8988T (cell line): ENCODE results near the gene NABP2.
"Not testable (repeated sequence)": the region's sequence is repeated elsewhere in the genome, so short reads cannot be mapped to it uniquely, and the experiment has no call there.

Experiments
- DNase-seq: peaks from one replicate; pipeline ENCODE4 v3.0.0; 2011

The NABP2 gene

DNA sequence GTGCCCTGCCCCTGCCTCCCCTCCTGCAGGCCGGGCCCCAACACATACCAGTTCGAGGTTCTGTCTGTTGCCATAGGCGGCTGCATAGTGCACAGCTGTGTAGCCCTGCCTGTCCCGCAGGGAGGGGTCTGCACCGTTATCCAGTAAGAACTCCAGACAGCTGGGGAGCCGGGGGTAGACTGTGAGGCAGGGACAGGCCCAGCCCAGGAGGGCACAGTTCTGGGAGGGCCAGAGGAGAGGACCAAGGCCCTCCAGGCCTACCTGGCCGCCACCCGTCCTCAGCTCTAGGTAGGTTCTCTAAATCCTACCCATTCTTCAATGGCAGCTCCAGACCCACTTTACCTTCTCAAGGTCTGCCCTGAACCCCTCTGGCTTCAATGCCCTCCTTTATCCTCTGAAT, 24.6 kb downstream of the NABP2 start:
- DNase-seq, result no peak

DNA sequence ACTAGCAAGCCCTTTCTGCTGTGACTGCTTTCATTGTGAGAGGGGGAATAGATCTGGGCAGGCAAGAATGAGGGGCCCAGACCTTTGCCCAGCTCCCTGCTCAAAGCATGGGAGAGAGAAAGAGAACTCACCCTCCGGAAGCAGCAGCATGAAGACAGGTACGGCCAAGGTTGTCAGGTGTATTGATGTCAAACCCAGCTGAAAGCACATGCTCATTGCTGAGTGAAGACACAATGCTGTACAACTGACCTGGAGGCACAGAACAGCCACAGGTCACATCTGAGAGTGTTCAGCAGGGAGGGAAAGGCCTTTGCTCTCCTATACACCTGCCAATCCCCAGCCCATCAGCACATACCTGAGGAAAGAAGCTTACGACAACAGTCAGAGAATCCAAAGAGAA, 28.5 kb downstream of the NABP2 start:
- DNase-seq, result no peak

DNA sequence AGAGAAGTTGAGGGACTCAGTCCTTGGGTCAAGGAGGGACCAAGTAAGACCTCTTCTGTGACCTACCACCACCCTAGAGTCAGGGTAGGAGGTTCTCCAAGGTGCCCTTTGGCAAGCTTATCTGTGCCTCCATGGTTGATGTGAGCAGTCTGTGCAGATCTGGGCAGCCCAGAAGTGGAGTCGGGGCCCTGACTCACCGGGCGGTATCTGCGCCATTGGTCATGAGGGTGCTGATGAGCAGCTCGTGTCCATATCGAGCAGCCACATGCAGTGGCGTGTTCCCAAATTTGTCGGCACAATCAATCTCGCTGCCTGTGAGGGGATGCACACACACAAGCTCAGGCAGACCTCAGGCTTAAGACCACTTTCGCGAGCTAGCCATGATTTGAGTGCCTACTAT, 28.9 kb downstream of the NABP2 start:
- DNase-seq, result no peak

DNA sequence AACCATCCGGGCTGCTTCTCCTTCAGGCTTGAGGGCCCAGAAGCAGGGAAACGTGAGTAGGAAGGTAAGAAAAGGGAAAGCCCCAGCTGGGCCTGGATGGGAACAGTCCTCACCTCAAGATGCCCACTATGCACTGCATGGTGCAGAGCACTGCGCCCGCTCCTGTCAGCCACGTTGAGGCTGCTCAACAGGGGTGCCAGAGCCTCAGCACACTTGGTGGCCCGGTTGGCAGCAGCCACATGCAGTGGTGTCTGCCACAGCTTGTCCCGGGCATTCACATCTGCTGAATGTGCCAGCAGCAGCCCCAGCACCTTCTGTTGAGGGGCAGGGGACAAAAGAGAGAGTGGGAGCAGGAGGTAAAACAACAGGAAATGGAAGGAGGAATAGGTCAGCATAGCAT, 31.5 kb downstream of the NABP2 start:
- no peak for DNase-seq

DNA sequence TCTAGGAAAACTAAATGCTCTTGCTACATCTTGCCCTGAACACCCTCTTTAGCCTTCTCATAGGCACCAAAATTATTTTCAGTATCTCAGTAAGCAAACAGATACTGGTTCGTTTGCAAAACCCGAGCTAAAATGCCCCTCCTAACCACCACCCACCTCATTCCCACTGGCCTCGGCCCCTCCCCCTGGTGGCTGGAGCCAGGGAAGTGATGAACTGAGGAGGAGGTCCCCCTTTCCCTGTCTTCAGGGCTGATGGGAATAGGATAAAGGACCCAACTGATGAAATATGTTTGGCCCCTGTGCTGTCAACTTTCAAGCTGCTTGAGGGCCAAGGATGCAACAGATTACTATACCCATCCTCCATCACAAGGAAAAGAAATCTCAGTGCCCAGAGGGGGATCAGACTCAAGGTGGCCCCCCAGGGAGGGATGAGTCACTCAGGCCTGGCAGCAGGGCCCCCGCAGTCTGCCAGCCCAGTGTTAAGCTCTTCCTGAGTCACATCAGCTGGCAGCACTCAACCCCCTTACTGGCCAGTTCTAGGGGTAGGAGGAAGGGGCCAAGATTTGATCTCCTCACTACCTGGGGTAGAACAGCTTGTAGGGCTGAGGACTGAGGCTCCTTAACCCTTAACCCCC, 32.3 kb downstream of the NABP2 start:
- DNase-seq, result no peak

DNA sequence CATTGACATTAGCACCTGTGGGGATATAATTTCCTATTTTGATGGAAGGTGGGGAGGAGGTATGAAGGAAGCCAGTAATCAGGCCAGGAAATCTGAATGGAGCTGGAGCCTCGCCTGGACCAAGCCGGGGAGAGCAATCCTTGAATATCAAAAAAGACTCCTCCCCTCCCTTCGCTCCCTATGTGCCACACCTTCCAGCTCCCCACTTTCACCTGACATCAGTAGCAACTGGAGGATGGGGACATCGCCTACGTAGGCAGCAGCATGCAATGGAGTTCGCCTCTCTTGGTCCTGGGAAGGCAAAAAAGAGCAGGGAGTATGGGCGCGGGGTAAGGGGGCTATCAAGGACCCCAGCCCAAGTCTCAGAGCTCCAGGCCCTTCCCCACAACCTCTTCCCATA, 32.9 kb downstream of the NABP2 start:
- no peak for DNase-seq

DNA sequence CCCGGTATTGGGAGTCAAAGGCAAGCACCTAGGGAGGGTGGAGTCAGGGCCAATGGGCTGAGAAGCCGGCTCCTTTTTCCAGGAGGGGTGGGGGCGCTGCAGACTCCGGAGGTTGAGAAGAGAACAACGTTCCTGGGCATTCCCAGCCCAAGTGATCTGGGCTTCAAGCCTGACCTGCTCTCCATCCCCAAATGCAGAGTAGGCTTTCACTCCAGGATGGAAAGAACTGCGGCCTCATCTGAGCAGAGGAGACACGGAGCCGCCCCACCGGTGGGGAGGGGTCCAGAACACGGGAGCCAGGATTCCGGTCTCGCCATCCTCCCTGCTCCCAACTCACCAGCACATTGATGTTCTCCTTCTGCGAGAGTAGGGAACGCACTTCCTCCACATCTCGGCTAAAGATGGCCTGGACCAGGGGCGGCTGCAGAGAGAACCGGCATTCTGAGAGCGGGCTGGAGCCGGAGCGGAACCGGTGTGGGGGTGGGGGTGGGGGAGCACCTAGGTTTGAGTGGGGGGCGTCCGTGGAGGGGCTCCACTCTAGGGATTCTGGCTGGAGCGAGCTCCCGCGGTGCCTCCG, 33.4 kb downstream of the NABP2 start:
- peak; percentile 69 for DNase-seq

DNA sequence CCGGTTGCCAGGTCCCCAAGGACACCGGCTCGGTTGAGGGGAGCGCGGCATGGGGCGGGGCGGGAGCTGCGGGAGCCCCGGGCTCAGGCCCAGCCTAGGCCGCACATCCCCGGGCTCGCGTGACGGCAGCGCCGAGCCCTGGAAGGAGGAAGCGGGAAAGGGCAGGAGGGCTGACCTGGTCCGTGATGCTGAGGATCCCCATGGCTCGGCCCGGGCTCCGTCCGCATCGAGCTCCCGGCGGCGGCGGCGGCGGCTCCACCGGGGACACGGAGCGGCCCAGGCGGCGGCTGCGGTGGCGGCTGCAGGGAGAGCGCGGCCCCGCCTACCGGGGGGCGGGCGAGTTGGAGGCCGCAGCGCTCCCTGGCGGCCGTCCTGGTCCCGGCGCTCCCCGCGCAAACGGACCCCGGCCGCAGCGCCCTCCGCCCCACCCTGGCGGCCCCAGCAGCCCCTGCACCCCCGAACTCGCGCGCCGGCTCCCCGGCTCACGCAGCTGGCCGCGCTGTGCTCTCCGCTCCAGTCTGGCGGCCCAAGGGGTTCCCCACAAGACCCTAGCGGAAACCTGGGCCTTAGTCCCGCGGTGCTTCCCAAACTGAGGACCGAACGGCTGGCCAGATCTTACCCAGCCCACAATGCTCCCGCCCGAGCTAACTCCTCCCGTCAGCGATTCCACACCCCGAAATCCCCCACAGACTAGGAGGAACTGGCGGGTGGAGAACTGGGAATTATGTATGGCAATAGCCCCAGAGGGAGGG, 34.1 kb downstream of the NABP2 start, which contains the start of gene ANKRD52:
TSS of gene ANKRD52 (minus strand) at position 317 of the 752 bp plus-strand sequence. CDS start at position 202, 115 bp downstream.
- peak; percentile 92 for DNase-seq

DNA sequence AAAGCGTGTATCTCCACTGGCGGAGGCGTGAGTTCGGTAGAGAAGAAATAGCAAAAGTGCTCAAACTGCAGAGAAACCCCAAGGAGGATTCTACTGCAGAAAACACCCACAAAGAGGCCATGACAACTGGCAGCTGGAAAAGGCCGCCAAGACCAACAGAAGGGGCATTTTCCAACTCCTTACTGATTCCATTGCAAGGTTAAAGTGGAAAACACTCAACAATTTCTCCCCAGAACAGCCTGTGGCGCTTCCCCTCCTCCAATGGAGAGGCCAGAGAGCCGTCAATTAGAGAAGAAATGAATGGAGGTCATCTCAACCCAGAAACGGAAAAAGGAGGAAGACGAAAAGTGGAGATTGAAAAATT, 34.7 kb downstream of the NABP2 start:
- DNase-seq, result no peak

DNA sequence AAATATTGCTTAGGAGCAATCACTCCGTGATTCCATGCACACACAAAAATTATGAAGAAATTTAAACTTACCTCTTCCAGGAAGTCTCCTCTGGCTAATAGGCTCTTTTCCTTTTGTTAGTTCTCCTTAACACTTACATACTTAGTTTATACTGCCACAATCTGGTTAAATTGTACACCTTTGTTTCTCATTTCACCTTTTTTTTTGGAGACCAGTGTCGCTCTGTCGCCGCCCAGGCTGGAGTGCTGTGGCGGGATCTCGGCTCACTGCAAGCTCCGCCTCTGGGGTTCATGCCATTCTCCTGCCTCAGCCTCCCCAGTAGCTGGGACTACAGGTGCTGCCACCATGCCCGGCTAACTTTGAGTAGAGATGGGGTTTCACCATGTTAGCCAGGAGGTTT, 36.2 kb downstream of the NABP2 start:
- DNase-seq, result no peak

DNA sequence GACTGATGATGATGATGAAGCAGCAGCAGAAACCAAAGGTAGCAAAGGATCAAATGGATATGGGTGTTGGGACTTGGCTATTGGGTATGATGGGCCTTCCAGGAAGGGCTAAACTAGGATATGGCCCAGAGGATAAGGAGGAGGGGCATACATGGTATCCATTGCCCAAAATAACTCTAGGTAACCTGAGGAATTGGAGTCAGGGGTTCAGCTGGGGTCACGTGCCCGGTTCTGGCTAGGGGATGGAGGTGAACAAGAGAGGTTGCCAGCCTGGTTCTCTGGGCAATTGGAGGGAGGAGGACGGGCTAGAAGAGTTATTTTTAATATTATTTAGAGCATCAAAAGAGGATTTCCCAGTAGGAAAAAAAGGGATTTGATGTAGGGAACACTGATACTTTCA, 36.8 kb downstream of the NABP2 start:
- DNase-seq, result no peak

DNA sequence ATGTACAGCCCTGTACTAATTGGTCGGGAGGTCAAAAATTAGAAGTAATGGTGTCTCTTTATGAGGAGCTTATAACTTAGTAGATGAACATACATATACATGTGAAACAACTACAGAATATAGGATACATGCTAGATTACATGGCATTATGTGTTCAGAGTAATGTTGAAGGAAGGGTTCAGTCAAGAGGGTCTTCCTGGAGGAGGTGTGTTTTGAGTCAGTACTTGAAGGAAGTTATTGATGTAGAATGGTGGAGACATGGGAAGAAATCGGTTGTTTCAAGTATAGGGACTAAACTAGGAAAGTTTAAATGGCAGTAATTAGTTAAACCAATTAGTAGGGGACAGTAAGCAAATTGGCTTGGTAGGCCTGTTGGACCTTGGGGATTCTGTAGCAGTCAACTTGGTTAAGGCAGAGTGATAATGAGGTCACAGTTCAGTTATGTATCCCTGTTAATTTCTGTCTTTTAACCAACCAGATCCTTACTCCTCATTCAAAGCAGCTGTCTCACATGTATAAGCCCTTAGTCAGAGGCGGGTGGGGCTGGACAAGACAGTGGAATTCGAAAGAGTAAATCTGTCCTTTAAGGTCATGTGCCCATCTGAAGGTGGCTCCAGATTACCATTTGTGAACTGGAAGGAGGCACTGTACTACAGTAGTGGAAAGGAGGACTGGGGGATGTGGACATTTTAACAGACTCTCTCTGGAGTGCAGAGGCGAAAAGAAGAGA, 37.5 kb downstream of the NABP2 start:
- DNase-seq, result peak; percentile 72

DNA sequence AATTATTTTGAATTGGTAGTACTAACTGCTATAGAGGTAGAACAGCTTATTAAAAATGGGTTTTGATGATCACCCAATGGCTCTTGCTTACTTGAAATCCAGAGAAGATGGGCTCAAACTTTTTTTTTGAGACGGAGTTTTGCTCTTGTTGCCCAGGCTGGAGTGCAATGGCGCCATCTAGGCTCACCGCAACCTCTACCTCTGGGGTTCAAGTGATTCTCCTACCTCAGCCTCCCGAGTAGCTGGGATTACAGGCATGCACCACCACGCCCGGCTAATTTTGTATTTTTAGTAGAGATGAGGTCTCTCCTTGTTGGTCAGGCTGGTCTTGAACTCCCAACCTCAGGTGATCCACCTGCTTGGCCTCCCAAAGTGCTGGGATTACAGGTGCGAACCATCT, 38.8 kb downstream of the NABP2 start:
- not testable (repeated sequence) for DNase-seq

DNA sequence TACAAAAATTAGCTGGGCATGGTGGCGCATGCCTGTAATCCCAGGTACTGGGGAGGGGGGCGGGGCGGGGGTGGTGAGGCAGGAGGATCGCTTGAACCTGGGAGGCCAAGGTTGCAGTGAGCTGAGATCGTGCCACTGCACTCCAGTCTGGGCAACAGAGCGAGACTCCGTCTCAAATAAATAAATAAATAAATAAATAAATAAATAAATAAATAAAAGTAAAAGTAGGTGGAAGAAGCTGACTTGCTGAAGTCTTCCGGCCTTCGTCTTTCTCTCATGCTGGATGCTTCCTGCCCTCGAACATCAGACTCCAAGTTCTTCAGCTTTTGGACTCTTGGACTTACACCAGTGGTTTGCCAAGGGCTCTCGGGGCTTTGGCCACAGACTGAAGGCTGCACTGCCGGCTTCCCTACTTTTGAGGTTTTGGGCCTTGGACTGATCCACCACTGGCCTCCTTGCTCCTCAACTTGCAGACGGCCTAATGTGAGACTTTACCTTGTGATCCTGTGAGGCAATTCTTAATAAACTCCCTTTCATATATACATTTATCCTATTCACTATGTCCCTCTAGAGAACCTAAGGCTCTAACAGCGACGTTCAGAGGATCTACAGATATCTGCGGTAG, 42.0 kb downstream of the NABP2 start:
- DNase-seq, result not testable (repeated sequence)

DNA sequence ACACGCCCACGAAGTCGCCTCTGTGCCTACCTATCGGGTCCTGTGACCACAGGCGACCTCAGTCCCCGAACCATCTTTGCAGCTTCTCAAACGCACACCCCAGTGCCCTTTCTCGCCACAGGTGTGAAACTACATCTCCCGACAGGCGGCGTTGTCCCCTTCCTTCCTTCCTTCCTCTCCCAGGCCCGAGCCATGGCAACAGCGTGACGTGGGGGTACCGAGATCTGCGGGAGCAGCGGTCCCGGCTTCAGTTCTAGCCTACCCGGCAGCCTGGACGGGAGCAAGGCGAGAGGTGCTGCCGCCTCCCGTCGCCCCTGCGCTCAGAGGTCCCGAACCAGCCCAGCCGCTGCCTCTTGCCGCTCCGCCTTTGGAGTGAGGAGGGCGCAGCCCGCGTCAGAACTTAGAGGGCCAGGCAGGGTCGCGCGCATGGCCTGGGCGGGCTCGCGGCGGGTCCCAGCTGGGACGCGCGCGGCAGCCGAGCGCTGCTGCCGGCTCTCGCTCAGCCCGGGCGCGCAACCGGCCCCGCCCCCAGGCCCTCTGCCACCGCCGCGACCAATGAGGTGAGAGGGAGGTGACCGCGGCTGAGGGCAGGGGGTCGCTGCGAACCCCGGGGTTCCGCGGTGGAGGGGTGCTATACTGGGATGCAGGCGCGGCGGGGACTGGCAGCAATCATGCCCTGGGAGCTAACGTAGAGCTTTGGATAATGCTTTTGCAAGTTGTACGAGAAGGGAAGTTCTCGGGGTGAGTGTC, 42.7 kb downstream of the NABP2 start, which contains the start of gene COQ10A:
TSS of gene COQ10A (plus strand) at position 250 of the 750 bp plus-strand sequence. CDS start at position 427, 177 bp downstream.
- peak; percentile 97 for DNase-seq

DNA sequence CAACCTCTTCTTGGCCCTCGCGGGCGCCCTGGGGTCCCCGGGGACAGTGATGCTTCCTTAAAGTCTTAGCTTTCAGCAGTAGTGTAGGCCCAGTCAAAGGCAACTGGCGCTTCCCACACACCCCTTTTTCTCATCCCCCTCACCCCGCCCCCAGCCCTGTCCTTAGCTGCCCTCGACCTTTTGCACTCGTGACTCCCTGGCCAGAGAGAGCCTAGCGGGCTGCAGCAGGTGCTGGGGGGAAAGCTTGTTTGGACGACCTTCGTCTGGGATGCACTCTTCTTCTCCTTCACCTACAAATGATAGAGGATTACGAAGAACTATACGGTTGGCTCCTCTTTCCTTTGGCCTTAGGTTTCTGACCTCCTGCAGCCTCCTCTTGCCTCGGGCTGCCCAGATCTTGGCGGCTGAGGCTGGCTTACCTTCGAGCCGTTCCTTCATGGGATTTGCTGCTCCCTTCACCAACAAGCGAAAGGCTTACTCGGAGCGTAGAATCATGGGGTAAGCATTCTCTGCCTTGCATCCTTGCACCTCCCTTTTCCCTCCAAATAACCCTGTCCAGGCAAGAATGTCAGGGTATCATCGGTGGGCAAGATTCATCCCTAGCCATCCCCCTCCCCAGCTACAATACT, 43.4 kb downstream of the NABP2 start:
- no peak for DNase-seq

DNA sequence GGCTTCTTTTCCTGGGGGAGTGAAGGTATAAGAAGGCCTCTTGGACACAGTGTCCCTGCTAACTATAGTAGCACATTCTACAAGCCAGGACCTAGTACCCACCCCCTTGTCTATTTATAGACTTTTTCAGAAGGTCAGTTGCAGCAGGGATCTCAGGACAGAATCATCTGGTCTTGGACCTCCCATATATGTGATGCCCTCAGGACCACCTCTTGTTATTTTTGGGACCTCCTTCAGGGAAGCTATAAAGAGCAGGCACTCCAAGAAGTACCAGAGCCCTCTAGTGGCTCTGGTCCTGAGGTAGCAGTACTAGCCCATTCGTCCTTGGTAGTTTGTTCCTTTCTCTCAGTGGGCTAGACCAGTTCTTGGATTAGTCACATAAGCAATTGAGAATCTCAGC, 46.9 kb downstream of the NABP2 start:
- DNase-seq, result no peak

DNA sequence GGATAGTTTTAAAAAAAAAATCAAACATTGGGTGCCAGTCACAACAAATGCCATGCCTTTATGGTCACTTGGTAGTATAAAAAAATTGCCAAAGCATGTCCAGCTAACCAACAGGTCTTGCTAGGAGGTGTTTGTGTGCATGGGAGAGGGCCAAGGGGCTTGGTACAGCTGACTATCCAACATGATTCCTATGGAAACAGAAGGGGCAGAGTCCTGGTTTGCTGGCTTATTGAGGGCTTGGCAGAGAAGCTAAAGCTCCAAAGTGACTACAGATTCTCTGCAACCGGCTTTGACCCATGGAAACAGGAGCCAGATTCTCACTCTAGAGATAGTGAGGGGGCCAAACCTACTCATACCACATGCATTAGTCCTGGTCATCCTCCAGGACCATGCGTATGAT, 48.3 kb downstream of the NABP2 start:
- DNase-seq, result not testable (repeated sequence)

DNA sequence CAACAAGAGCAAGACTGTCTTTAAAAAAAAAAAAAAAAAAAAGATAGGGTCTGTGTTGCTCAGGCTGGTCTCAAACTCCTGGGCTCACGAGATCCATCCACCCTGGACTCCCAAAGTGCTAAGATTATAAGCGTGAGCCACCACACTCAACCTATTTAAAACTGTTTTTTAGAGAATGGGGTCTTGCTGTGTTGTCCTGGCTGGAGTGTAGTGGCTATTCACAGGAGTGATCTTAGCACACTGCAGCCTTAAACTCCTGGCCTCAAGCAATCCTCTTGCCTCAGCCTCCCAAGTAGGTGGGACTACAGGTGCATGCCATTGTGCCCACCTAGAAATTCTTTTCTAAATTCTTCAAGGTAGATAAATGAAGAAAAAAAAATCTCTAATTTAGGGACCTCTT, 50.2 kb downstream of the NABP2 start:
- no peak for DNase-seq

DNA sequence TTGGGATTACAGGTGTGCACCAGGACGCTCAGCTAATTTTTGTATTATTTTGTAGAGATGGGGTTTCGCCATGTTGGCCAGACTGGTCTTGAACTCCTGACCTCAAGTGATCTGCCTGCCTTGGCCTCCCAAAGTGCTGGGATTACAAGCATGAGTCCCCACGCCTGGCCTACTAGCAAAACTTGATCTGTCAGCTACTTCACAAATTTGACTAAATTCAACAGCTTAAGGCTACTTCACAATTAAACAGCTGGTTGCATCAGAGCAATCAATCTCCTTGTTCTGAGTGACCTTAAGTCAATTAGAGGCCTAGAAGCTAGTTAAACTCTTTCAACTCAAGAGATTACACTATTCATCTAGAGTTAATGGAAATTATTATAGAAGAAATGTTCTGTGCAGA, 54.8 kb downstream of the NABP2 start:
- no peak for DNase-seq
